Measurements from ENCODE around the gene RECQL. TPM values are rescaled to one million over a fixed set of nuclear protein-coding genes. Genes with fewer than 3 reads are reported as not detected.
A peak's percentile ranks its signal among the peaks of the same experiment; 100 is the strongest.

Gene RECQL
- total and polyA plus RNA-seq, 2 of the 4 experiments (the other 2 are of a cell fraction): 29.4 to 67.0 TPM

DNA sequence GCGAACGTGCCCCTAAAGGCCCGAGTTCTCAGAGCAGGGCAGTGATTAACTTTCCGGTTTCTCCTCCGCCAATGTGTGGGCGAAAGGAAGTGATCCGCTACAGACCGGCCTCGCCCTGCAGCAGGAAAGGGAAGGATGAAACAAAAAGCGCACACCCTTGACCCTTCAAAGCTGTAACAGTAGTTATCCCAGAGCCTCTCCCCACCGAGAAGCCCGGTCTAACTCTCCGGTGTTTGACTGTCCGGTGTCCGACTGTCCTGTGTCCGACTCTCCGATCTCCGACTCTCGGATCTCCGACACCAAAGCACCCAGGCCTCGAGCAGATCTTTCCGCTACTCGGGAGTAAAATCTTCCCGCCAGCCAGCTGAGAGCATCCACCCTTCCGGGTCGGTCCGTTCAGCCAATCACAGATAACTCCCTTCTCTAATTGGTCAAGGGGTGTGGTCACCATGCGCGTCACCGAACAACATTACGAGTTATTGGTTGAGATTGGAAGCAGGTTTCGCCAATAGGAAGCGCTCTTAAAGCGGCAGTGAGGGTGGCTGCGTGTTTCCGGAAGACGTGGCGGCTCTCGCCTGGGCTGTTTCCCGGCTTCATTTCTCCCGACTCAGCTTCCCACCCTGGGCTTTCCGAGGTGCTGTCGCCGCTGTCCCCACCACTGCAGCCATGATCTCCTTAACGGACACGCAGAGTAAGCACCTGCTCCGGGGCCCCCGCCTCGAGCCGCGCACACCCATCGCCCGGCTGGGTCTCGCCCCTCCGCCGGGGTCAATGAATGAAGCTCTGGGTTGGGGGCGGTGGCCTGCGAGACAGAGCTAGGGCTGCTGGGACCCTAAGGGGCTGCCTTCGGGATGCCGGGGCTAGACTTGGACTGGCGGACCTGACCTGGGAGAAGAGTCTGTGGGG lies at the start of gene RECQL, which contains the start of gene GOLT1B (continued):
- TF ChIP-seq RAD21 (IDR thresholded peaks at IDR 0.05; ENCODE audit: low read length): no peak
- TF ChIP-seq, protein P1, sequence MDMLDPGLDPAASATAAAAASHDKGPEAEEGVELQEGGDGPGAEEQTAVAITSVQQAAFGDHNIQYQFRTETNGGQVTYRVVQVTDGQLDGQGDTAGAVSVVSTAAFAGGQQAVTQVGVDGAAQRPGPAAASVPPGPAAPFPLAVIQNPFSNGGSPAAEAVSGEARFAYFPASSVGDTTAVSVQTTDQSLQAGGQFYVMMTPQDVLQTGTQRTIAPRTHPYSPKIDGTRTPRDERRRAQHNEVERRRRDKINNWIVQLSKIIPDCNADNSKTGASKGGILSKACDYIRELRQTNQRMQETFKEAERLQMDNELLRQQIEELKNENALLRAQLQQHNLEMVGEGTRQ (IDR thresholded peaks at IDR 0.05; ENCODE audit: low read depth, low read length): no peak
- peak; percentile 93 for TF ChIP-seq POLR2A (IDR thresholded peaks at IDR 0.05; ENCODE audit: low read depth, low read length)
- 0 out of 2 replicates have a peak, but pooled peaks have one; percentile 39 for TF ChIP-seq BHLHE40 (IDR thresholded peaks at IDR 0.05; ENCODE audit: low read depth, low read length)
- peak; percentile 37 for TF ChIP-seq MAFK (IDR thresholded peaks at IDR 0.05; ENCODE audit: low read depth, low read length)
- TF ChIP-seq NFE2L2 (IDR thresholded peaks at IDR 0.05; ENCODE audit: low read depth, low read length): no peak
- TF ChIP-seq CHD1 (IDR thresholded peaks at IDR 0.05; ENCODE audit: low read depth, low read length): no peak
- TF ChIP-seq FOS (IDR thresholded peaks at IDR 0.05; ENCODE audit: low read depth, low read length): peak; percentile 63; the same call in 1 of the 2 replicates
- TF ChIP-seq SMC3 (IDR thresholded peaks at IDR 0.05; ENCODE audit: low read depth, low read length): no peak
